GM10266 (cell line): ENCODE data around the gene ADGRA1.

ENCODE experiments used
- DNase-seq: peaks from one replicate; pipeline ENCODE4 v3.0.0; 2012; ENCODE audit errors: extremely low spot score
- CTCF ChIP-seq: IDR thresholded peaks from 2 replicates; pipeline ENCODE4 v1.5.1; 2012; ENCODE audit warnings: mild to moderate bottlenecking, low read depth; ENCODE audit not compliant: control insufficient read depth, insufficient read depth; ENCODE audit errors: missing control alignments

The ADGRA1 gene

GRCh38 chr10:133114251-133114650, 26.5 kb downstream of the ADGRA1 start:
- no peak for TF ChIP-seq CTCF
- no peak for DNase-seq

GRCh38 chr10:133114726-133115452, 27.2 kb downstream of the ADGRA1 start:
- no peak for TF ChIP-seq CTCF

GRCh38 chr10:133115453-133115842, 27.7 kb downstream of the ADGRA1 start:
- DNase-seq: no peak
- no peak for TF ChIP-seq CTCF

More at GRCh38 chr10:133114726-133115452, 27.2 kb downstream of the ADGRA1 start:
- no peak for DNase-seq

- TF ChIP-seq CTCF: no peak
- DNase-seq: no peak
Observed at GRCh38 chr10:133115976-133116375, 28.3 kb downstream of the ADGRA1 start.

- no peak for TF ChIP-seq CTCF
- no peak for DNase-seq
Observed at GRCh38 chr10:133116455-133116854, 28.7 kb downstream of the ADGRA1 start.

GRCh38 chr10:133117036-133117687, 29.4 kb downstream of the ADGRA1 start:
- no peak for TF ChIP-seq CTCF
- no peak for DNase-seq

- no peak for TF ChIP-seq CTCF
- DNase-seq: no peak
Observed at GRCh38 chr10:133117688-133118071, 30.0 kb downstream of the ADGRA1 start.
